ENCODE measurements around the gene UVRAG.

- TF ChIP-seq, protein P1, sequence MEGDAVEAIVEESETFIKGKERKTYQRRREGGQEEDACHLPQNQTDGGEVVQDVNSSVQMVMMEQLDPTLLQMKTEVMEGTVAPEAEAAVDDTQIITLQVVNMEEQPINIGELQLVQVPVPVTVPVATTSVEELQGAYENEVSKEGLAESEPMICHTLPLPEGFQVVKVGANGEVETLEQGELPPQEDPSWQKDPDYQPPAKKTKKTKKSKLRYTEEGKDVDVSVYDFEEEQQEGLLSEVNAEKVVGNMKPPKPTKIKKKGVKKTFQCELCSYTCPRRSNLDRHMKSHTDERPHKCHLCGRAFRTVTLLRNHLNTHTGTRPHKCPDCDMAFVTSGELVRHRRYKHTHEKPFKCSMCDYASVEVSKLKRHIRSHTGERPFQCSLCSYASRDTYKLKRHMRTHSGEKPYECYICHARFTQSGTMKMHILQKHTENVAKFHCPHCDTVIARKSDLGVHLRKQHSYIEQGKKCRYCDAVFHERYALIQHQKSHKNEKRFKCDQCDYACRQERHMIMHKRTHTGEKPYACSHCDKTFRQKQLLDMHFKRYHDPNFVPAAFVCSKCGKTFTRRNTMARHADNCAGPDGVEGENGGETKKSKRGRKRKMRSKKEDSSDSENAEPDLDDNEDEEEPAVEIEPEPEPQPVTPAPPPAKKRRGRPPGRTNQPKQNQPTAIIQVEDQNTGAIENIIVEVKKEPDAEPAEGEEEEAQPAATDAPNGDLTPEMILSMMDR (IDR thresholded peaks at IDR 0.05) = no peak
- TF ChIP-seq EZH2 (IDR thresholded peaks at IDR 0.05; ENCODE audit: borderline replicate concordance, insufficient read depth, low read depth, low read length, poor library complexity, severe bottlenecking) = no peak
Observed at GRCh38 chr11:75898871-75899270, 83.9 kb downstream of the UVRAG start.
